ENCODE results near the gene HPS5. TPM values are rescaled to one million over a fixed set of nuclear protein-coding genes. Genes with fewer than 3 reads are reported as not detected.
A peak's percentile ranks its signal among the peaks of the same experiment; 100 is the strongest.

Gene HPS5
- total and polyA plus RNA-seq, 2 of the 13 experiments (the other 11 are each of a cell fraction or from before 2014, with no cell fraction given) = 6.6 to 25.5 TPM

DNA sequence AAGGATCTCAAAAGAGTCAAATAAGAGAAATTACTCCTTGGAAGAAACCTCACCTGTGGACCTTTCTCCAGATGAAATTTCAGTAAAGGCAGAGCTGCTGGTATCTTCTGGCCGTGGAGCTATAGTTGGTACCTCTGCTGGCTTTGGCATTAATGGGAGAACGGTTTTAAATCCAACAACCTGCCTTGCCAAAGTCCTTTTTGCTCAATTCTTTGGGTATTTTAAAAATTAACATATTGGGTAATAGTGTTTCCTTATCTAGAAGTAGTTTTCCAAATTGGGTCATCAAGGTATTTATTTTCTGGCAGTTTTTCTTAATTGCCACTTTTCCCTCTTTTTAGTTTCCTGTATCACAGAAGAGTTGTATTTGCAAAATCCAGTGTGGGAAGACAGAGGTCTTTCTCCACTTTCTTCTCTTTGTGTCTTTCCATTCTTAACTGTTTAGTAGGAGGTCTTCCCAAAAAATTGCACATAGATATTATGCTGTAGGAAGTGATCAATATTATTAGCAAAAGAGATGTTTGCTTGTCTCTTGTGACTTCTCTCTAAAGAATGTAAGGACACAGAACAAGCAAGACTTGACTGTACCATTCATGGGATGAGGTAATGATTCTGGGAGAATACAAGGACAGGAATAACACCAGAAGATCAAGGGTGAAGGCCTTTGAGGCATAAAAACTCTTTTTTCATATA is 85.1 kb downstream of the HPS5 start, which contains the start of gene SAA4 (continued):
- TF ChIP-seq, protein P1, sequence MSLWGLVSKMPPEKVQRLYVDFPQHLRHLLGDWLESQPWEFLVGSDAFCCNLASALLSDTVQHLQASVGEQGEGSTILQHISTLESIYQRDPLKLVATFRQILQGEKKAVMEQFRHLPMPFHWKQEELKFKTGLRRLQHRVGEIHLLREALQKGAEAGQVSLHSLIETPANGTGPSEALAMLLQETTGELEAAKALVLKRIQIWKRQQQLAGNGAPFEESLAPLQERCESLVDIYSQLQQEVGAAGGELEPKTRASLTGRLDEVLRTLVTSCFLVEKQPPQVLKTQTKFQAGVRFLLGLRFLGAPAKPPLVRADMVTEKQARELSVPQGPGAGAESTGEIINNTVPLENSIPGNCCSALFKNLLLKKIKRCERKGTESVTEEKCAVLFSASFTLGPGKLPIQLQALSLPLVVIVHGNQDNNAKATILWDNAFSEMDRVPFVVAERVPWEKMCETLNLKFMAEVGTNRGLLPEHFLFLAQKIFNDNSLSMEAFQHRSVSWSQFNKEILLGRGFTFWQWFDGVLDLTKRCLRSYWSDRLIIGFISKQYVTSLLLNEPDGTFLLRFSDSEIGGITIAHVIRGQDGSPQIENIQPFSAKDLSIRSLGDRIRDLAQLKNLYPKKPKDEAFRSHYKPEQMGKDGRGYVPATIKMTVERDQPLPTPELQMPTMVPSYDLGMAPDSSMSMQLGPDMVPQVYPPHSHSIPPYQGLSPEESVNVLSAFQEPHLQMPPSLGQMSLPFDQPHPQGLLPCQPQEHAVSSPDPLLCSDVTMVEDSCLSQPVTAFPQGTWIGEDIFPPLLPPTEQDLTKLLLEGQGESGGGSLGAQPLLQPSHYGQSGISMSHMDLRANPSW (CRISPR knock-in tag; IDR thresholded peaks at IDR 0.05; ENCODE audit: borderline replicate concordance) = no peak
- TF ChIP-seq MEIS1 (CRISPR knock-in tag; IDR thresholded peaks at IDR 0.05; ENCODE audit: borderline replicate concordance) (no peak), NCOA2 (CRISPR knock-in tag; IDR thresholded peaks at IDR 0.05) (peak; percentile 89), NR1H2 (CRISPR knock-in tag; IDR thresholded peaks at IDR 0.05; ENCODE audit: borderline replicate concordance, low read depth) (no peak), U2AF1 (optimal IDR thresholded peaks at IDR 0.05; ENCODE audit: low read depth, low read length) (no peak), SP4 (CRISPR knock-in tag; IDR thresholded peaks at IDR 0.05) (no peak), CTCF (CRISPR knock-in tag; IDR thresholded peaks at IDR 0.05) (no peak), U2AF2 (IDR thresholded peaks at IDR 0.05; ENCODE audit: low read depth, low read length) (no peak), ZNF891 (CRISPR knock-in tag; IDR thresholded peaks at IDR 0.05) (no peak), EHMT2 (IDR thresholded peaks at IDR 0.05; ENCODE audit: borderline replicate concordance, low read depth, low read length) (peak; percentile 38; the same call in 1 of the 2 replicates), GTF2F1 (IDR thresholded peaks at IDR 0.05; ENCODE audit: low read length) (no peak), AHR (CRISPR knock-in tag; IDR thresholded peaks at IDR 0.05) (no peak)
- TF ChIP-seq, protein P2, sequence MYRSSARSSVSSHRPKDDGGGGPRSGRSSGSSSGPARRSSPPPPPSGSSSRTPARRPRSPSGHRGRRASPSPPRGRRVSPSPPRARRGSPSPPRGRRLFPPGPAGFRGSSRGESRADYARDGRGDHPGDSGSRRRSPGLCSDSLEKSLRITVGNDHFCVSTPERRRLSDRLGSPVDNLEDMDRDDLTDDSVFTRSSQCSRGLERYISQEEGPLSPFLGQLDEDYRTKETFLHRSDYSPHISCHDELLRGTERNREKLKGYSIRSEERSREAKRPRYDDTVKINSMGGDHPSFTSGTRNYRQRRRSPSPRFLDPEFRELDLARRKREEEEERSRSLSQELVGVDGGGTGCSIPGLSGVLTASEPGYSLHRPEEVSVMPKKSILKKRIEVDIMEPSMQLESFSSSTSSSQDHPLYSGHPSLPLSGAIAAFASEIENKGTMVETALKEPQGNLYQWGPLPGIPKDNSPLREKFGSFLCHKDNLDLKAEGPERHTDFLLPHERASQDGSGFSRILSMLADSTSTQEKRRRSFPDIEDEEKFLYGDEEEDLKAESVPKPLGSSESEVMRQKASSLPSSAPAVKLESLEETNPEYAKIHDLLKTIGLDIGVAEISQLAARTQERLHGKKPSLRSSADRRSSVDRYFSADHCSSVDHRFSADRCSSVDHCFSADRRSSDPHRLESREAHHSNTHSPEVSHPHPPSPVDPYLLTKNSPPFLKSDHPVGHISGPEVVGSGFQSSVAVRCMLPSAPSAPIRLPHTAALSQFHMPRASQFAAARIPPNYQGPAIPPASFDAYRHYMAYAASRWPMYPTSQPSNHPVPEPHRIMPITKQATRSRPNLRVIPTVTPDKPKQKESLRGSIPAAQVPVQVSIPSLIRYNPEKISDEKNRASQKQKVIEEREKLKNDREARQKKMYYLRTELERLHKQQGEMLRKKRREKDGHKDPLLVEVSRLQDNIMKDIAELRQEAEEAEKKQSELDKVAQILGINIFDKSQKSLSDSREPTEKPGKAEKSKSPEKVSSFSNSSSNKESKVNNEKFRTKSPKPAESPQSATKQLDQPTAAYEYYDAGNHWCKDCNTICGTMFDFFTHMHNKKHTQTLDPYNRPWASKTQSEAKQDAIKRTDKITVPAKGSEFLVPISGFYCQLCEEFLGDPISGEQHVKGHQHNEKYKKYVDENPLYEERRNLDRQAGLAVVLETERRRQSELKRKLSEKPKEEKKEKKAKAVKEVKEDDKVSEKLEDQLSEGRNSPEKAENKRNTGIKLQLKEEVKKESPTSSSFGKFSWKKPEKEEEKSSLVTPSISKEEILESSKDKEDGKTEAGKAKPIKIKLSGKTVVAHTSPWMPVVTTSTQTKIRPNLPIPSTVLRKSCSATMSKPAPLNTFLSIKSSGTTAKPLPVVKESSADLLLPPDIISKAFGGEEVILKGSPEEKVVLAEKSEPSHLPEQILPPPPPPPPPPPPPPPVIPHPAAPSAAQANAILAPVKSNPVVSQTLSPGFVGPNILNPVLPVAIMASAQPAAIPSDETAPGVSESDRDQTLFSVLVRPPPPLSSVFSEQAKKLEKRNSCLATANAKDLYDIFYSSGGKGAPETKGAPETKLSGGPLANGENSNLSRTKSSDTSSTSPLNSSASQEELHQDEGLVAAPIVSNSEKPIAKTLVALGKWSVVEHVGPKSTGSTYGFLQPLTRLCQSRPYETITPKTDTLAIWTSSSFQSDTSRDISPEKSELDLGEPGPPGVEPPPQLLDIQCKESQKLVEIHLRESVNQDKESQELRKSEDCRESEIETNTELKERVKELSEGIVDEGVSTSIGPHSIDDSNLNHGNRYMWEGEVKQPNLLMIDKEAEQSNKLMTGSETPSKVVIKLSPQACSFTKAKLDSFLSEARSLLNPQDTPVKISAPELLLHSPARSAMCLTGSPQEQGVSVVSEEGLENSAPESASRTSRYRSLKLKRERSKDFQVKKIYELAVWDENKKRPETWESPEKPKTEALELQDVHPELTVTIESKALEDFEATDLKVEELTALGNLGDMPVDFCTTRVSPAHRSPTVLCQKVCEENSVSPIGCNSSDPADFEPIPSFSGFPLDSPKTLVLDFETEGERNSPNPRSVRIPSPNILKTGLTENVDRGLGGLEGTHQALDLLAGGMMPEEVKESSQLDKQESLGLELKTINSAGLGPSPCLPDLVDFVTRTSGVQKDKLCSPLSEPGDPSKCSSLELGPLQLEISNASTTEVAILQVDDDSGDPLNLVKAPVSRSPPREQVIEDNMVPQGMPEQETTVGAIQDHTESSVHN (CRISPR knock-in tag; IDR thresholded peaks at IDR 0.05) = no peak
- TF ChIP-seq, protein P3, sequence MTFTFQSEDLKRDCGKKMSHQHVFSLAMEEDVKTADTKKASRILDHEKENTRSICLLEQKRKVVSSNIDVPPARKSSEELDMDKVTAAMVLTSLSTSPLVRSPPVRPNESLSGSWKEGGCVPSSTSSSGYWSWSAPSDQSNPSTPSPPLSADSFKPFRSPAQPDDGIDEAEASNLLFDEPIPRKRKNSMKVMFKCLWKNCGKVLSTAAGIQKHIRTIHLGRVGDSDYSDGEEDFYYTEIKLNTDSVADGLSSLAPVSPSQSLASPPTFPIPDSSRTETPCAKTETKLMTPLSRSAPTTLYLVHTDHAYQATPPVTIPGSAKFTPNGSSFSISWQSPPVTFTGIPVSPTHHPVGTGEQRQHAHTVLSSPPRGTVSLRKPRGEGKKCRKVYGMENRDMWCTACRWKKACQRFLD (CRISPR knock-in tag; IDR thresholded peaks at IDR 0.05; ENCODE audit: borderline replicate concordance) = no peak
